OCI-M1 (cell line): ENCODE data around the gene PARD3.

Experiments
- DNase-seq: peaks from one replicate; lab custom pipeline; 2025; lab: John Stamatoyannopoulos, UW

Gene PARD3

GRCh38 chr10:34181553-34182300 is 633.4 kb downstream of the PARD3 start:
- no peak for DNase-seq

GRCh38 chr10:34180749-34181148 is 634.3 kb downstream of the PARD3 start:
- DNase-seq: no peak

- no peak for DNase-seq
Observed at GRCh38 chr10:34179280-34179679, 635.8 kb downstream of the PARD3 start.

DNA sequence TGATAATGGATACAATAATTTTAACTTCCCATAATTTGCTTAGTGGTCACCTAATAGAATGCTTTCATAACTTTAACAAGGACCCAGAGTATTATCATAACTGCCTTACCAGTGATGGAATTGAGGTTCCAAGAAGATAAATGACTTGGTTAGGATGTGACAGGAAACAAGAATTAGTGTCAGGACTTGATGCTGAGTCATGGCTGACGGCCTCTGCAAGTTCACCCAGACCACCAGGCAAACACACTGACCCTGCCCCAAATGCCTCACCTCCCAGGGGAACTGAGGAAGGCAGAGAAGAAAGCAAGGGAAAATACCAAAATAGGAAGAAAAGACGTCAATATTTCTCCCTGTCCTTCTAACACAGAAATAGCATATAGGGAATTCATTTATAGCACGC is 636.3 kb downstream of the PARD3 start:
- DNase-seq: no peak

GRCh38 chr10:34178196-34178595 is 636.9 kb downstream of the PARD3 start:
- DNase-seq: no peak

- DNase-seq: no peak
Observed at GRCh38 chr10:34177445-34177844, 637.7 kb downstream of the PARD3 start.

- no peak for DNase-seq
Observed at GRCh38 chr10:34176351-34176750, 638.7 kb downstream of the PARD3 start.

GRCh38 chr10:34175121-34175520 is 640.0 kb downstream of the PARD3 start:
- DNase-seq: no peak

GRCh38 chr10:34172936-34173533 is 642.1 kb downstream of the PARD3 start:
- no peak for DNase-seq

- no peak for DNase-seq
Observed at GRCh38 chr10:34171957-34172527, 643.1 kb downstream of the PARD3 start.

DNA sequence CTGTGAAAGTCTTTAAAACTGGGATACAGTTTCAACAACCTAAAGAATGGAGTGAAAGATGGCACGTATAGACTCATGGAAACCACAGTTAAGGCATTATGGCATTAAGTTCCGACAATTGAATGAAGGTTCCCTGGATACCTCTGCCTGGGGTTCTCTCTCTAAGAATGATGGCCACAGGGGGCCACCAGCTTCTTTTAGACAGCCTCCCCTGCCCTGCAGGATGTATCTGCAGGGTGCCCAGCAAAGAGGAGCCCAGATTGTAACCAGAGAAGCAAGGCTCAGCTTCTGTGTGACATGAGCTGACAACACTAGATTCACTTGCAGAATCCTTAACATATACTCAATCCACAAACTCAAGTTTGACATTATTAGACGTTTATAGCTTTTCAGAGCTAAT is 645.4 kb downstream of the PARD3 start:
- DNase-seq: no peak

DNA sequence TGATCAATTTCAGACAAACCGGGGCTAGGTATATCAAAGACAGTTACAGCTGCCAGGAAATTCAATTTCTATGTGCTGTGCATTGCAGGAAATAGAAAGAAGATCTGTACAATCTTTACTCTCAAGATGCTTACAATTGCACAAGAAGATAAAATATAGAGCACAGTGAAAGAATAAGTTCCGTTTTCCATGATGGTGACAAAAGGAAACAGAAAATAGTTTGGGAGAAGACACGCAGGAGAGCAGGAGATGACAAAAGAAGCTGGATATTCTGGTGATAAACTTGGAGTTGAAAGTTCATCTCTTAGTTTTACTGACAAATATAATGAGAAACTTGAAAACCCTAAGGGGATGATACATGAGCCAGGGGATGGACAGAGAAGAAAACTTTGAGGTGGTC is 646.0 kb downstream of the PARD3 start:
- no peak for DNase-seq

DNA sequence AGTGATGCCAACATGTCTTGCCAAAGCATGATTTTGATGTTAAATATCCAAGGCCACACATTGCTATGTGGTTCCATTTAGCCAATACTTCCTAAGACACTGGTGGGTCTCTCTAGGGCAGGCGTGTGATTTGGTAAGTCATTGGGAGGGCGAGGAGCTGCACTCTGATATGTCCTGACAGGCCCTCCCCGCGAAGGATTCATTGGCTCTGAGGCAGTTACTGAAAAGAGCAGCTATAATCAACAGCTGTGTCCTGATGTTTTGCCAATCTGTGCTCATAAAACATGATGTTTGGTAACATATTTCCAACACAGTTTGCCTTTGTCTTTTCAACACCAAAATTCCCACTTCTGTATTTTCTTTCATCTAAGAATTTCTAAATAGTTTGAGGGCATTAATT is 646.7 kb downstream of the PARD3 start:
- no peak for DNase-seq

DNA sequence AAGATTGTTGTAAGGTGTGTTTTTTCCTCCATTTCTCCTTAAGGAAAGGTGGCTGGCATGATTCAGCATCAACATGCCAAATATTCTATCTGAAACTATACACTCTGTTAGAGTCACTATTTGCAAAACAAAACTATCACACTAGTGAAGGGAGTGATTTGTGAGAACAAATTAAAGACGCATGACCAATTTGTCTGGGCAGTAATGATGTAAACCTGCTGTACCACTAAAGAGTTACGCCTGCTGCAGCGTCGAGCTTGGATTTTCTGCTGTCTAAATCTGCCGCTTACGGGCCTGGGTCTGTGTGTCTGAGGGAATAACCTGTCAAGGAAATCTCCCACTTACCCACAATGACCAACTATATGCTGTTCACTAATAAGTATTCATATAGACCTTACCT is 648.3 kb downstream of the PARD3 start:
- no peak for DNase-seq

GRCh38 chr10:34166354-34166753 is 648.7 kb downstream of the PARD3 start:
- no peak for DNase-seq

DNA sequence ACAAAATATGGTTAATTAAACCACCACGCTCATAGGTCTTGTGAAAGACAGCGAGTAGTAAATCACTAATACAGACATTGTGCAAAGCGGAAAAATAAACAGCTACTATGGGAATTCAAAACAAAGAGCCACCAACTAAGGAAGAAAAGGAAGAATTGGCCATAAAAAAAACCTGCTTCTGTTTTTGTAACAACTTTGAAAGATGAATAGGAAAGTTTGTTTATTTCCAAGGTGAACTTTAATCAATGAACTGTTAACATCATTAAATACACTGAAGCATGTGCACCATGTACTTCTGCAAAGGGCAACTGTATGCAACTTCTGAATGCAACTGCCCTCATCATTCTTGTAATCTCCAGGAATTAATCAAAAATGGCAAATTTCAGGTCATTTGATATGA is 651.1 kb downstream of the PARD3 start:
- no peak for DNase-seq

DNA sequence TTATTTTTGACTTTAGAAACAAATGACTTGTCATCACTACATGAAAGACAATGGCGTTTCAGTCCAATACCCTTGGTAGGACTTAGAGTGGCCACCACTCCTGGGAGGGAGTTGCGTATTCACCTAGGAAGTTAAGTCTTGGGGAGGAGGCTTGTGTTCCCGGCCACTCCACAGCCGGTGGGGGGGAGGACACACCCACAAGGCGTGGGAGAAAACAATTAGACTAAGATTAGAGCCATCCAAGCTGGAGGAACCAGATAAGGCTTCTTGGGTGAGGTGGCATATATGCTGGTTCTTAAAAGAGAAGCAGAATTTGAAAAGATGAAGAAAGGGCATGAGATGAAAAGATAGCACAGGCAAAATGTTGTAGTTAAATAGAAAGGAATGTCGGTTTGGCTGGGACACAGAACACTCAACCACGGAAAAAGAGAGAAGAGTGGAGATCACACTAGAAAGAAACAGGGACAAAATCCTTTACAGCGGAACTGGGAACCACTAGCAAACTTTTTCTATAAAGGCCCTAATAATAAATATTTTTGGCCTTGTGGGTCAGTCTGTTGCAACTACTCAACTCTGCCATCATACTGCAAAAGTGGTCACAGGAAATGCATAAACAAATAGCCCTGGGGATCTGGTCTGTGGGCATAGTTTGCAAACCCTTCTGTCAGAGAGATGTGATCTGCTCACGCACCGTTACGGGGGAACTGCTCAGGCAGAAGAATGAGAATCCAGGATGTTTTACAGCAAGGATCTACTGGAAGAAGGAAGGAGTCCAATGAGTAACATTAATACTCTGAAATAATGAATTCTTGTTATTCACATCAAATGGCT is 651.8 kb downstream of the PARD3 start:
- peak; percentile 91 for DNase-seq

DNA sequence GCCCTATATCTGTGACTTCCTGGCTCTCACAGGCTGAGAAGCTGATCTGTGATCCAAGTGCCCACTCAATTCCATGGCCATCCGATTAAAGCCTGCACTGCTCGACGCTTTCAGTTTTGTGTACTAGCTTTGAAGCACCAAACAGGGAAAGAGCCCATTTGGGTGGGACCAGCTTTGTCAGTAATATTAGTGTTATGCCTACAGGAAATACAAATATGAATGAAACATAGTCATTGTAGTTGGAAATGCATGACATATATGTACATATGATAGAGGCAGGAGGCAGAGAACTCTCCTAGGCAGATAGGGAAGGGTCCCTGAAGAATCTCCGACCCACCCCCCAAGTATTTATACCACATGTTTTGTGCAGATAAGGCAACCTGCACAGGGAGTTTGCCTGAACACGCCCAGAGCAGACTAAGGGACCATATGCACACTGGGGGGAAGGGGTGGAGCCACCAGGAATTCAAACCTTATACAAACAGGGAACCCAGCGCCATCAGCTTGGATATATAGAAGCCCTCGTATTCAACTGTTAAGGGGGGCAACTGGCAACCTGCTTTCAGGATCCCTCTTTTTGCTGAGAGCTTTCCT is 653.2 kb downstream of the PARD3 start:
- DNase-seq: peak; percentile 46

DNA sequence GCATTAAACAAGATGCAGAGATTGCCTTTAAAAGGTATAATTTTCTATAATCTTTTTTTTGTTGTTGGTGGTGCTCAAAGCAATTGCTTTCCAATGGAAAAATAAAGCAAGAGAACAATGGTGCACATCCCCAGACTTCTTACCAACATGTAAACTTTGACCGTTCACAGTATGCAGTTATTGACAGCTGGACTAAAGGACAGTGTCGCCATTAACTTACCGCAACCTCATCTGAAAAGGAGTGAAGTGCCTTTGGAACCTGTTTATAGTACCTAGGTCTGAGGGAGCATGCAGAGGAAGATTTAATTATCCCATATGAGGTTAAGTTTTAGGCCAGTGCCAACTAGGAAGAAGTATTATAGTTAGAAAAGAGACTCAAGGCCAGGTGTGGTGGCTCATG is 654.5 kb downstream of the PARD3 start:
- no peak for DNase-seq

GRCh38 chr10:34157501-34157900 is 657.6 kb downstream of the PARD3 start:
- DNase-seq: no peak

DNA sequence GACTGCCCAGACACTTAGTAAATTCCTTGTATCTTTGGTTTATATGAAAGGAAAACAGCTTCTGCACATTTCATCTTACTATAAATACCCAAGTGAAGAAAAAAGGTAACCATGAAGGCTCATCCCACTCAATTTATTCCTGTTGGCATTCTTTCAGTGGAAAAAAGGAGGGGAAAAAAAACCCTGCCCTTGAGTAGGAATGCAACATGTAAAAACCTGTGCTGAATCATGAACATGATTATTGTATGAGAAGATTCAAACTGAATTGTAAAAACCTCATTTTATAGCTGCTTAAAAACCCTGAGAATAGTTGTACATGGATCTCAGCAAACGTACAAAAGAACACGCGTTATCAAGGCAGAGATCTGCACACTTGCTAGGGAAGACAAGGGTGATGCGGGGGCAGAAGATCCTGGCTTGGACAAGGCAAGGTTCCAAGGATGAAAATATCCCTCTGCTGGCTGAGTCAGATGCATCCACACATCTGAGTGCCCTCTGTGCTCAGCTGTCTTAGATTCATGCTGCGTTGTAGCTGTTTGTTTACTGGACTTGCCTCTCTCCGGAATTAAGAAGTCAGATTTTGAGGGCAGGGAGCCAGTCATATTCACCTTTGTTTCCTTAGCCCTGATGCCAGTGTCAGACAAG is 658.2 kb downstream of the PARD3 start:
- DNase-seq: no peak

DNA sequence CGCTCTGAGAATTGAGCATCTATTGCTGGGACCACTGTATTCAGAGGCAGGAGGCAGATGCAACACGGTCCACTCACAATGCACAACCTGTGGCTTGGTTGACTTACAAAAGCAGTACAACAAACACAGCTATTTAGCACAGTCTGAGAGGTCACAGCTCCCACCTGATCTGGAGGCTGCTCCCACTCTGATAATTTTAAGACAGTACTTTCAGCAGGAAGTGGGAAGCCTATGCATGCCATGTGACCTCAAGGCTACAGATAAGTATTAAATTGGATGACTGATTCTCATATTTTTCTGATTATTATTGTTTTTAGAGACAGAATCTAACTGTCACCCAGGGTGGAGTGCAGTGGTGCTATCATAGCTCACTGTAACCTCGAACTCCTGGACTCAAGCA is 659.3 kb downstream of the PARD3 start:
- DNase-seq: no peak
